ENCODE data around the gene CLCN6. TPM values are rescaled to one million over a fixed set of nuclear protein-coding genes. Genes with fewer than 3 reads are reported as not detected.

The CLCN6 gene
- total and polyA plus RNA-seq, 2 of the 8 experiments (the other 6 are each of a cell fraction or from before 2014, with no cell fraction given) = 15.7 to 26.0 TPM

- TF ChIP-seq CTCF (IDR thresholded peaks at IDR 0.05; ENCODE audit: control extremely low read depth in 1 of 3, insufficient read depth in 1 of 3, low read depth in 1 of 3, low read length in 3 of 3) = peak; percentile 96 to 100 (median 99)
- no peak for TF ChIP-seq MAX (IDR thresholded peaks at IDR 0.05)
- TF ChIP-seq KDM1A (IDR thresholded peaks at IDR 0.05; ENCODE audit: borderline replicate concordance, low read length) = no peak
- no peak for TF ChIP-seq TAF7 (optimal IDR thresholded peaks at IDR 0.05; ENCODE audit: borderline replicate concordance, low read depth, low read length)
- TF ChIP-seq TCF12 (IDR thresholded peaks at IDR 0.05; ENCODE audit: low read depth, low read length) = no peak
- TF ChIP-seq JUND (IDR thresholded peaks at IDR 0.05; ENCODE audit: low read length) = peak; percentile 33; the same call in 1 of the 2 replicates
- no peak for TF ChIP-seq HDAC6 (IDR thresholded peaks at IDR 0.05; ENCODE audit: low read depth, low read length)
- TF ChIP-seq RFX5 (IDR thresholded peaks at IDR 0.05; ENCODE audit: borderline replicate concordance, low read depth, low read length) = no peak
- no peak for TF ChIP-seq CEBPB (IDR thresholded peaks at IDR 0.05; ENCODE audit: low read depth, low read length)
- 0 out of 2 replicates have a peak, but pooled peaks have one; percentile 10 for TF ChIP-seq TBP (IDR thresholded peaks at IDR 0.05; ENCODE audit: low read depth, low read length)
- TF ChIP-seq KDM5A (IDR thresholded peaks at IDR 0.05; ENCODE audit: low read length) = peak; percentile 35; the same call in 1 of the 2 replicates
- peak; percentile 62; the same call in 1 of the 2 replicates for TF ChIP-seq GABPA (IDR thresholded peaks at IDR 0.05; ENCODE audit: borderline replicate concordance, insufficient read depth, low read length)
- TF ChIP-seq CREB1 (IDR thresholded peaks at IDR 0.05) = no peak
Observed at GRCh38 chr1:11838349-11839272, 32.6 kb downstream of the CLCN6 start (continued).
